Esophagus mucosa (tissue), 1 donor: ENCODE data around the gene THSD7B. TPM values are rescaled to one million over a fixed set of nuclear protein-coding genes. Genes with fewer than 3 reads are reported as not detected.

ENCODE experiments used
- ATAC-seq: fragments of 200-7000 bp; cut with Tn5 transposase; one replicate; pipeline ENCODE4 v1.9.1; 2020
- total RNA-seq: library from RNA; stranded (reverse); gene quantifications from one replicate; pipeline ENCODE4 v1.2.4, GENCODE V29; 2023
- donor health status: DM: yes; HTN: yes; CAD: no.

Gene THSD7B
- total RNA-seq, 1 donor from 2014 or later: 0.88 TPM

- ATAC-seq: no peak
These were observed 950.4 kb downstream of the THSD7B start for GRCh38 chr2:137715731-137716191.

- ATAC-seq: no peak
These were observed 953.4 kb downstream of the THSD7B start for GRCh38 chr2:137718786-137719185.

GRCh38 chr2:137721733-137722132, 956.4 kb downstream of the THSD7B start:
- ATAC-seq: no peak

GRCh38 chr2:137724912-137725311, 959.6 kb downstream of the THSD7B start:
- no peak for ATAC-seq
